Measurements from ENCODE around the gene SLC31A2. TPM values are rescaled to one million over a fixed set of nuclear protein-coding genes. Genes with fewer than 3 reads are reported as not detected.

SLC31A2 gene
- total RNA-seq, 5 donors from 2014 or later (not counting 1 experiment from before 2014, with no cell fraction given): 3.4 to 6.1 (median 4.0) TPM

- Histone ChIP-seq H3K4me3 (ENCODE audit: control insufficient read depth in 1 of 2, extremely low read depth in 1 of 2, low read length in 1 of 2) (no peak overlapping the region), H3K4me1 (ENCODE audit: control insufficient read depth in 1 of 2, extremely low read depth in 1 of 2, insufficient read depth in 2 of 2, low read length in 2 of 2) (no peaks in the 10 kb centered on the region), H3K9me3 (no peaks in the 10 kb centered on the region), H3K27ac (ENCODE audit: low read length) (no peak overlapping the region), H3K36me3 (ENCODE audit: control insufficient read depth in 2 of 2, extremely low read depth in 1 of 2, insufficient read depth in 1 of 2, low read length in 1 of 2) (no peaks in the 10 kb centered on the region), H3K27me3 (replicated peaks in 1 of 2; ENCODE audit: control insufficient read depth in 2 of 2, extremely low read depth in 1 of 2, insufficient read depth in 2 of 2, low read length in 1 of 2) (peaks cover 0 to 14% of the 10 kb centered on the region in 2 experiments)
- H3K4me3 Mint-ChIP-seq: no peak overlapping the region
- H3K27ac Mint-ChIP-seq: no peak overlapping the region
- ATAC-seq (replicated peaks in 1 of 4): no peak
- no peaks in the 10 kb centered on the region for H3K4me1 Mint-ChIP-seq
- no peaks in the 10 kb centered on the region for H3K9me3 Mint-ChIP-seq
- ChIA-PET CTCF (interaction anchor here (0.7 to 0.8 kb wide), 2 partner anchors 25 to 268 kb away, joined by 3 read pairs; partner anchors contain the start of gene SLC31A2 (in 1 of the 2)), POLR2A (no interaction called here)
- no peaks in the 10 kb centered on the region for H3K36me3 Mint-ChIP-seq
- no peak for DNase-seq
- peaks cover 31 to 33% of the 10 kb centered on the region in 2 donors for H3K27me3 Mint-ChIP-seq
- 29% methylated on average over 1 of the region's 4 CpGs for WGBS (ENCODE audit: insufficient coverage)
Measured at GRCh38 chr9:113125386-113126035, 25.3 kb upstream of the SLC31A2 start.

GRCh38 chr9:113129466-113129865 lies 21.3 kb upstream of the SLC31A2 start:
- Histone ChIP-seq H3K27me3 (replicated peaks in 1 of 2; ENCODE audit: control insufficient read depth in 2 of 2, extremely low read depth in 1 of 2, insufficient read depth in 2 of 2, low read length in 1 of 2) (peaks cover 0 to 16% of the 10 kb centered on the region in 2 experiments), H3K9me3 (no peaks in the 10 kb centered on the region), H3K4me3 (ENCODE audit: control insufficient read depth in 1 of 2, extremely low read depth in 1 of 2, low read length in 1 of 2) (no peak overlapping the region), H3K27ac (ENCODE audit: low read length) (no peak overlapping the region), H3K4me1 (ENCODE audit: control insufficient read depth in 1 of 2, extremely low read depth in 1 of 2, insufficient read depth in 2 of 2, low read length in 2 of 2) (no peaks in the 10 kb centered on the region), H3K36me3 (ENCODE audit: control insufficient read depth in 2 of 2, extremely low read depth in 1 of 2, insufficient read depth in 1 of 2, low read length in 1 of 2) (no peaks in the 10 kb centered on the region)
- Mint-ChIP-seq H3K4me1 (no peaks in the 10 kb centered on the region), H3K27ac (no peak overlapping the region), H3K9me3 (no peaks in the 10 kb centered on the region), H3K36me3 (no peaks in the 10 kb centered on the region), H3K27me3 (peaks cover 38 to 41% of the 10 kb centered on the region in 2 donors), H3K4me3 (no peak overlapping the region)
- DNase-seq: no peak
- POLR2A ChIA-PET: no interaction called here
- ATAC-seq (replicated peaks in 1 of 4): no peak
- CTCF ChIA-PET: no interaction called here

GRCh38 chr9:113129884-113130283 lies 20.9 kb upstream of the SLC31A2 start:
- Histone ChIP-seq H3K9me3 (no peaks in the 10 kb centered on the region), H3K36me3 (ENCODE audit: control insufficient read depth in 2 of 2, extremely low read depth in 1 of 2, insufficient read depth in 1 of 2, low read length in 1 of 2) (no peaks in the 10 kb centered on the region), H3K27ac (ENCODE audit: low read length) (no peak overlapping the region), H3K4me1 (ENCODE audit: control insufficient read depth in 1 of 2, extremely low read depth in 1 of 2, insufficient read depth in 2 of 2, low read length in 2 of 2) (no peaks in the 10 kb centered on the region), H3K4me3 (ENCODE audit: control insufficient read depth in 1 of 2, extremely low read depth in 1 of 2, low read length in 1 of 2) (no peak overlapping the region), H3K27me3 (replicated peaks in 1 of 2; ENCODE audit: control insufficient read depth in 2 of 2, extremely low read depth in 1 of 2, insufficient read depth in 2 of 2, low read length in 1 of 2) (peaks cover 0 to 16% of the 10 kb centered on the region in 2 experiments)
- WGBS (ENCODE audit: insufficient coverage): no CpG with 5 or more reads among the region's 4 CpGs
- Mint-ChIP-seq H3K4me1 (no peaks in the 10 kb centered on the region), H3K9me3 (no peaks in the 10 kb centered on the region), H3K27ac (no peak overlapping the region), H3K4me3 (no peak overlapping the region), H3K27me3 (peaks cover 38 to 41% of the 10 kb centered on the region in 2 donors), H3K36me3 (no peaks in the 10 kb centered on the region)
- ChIA-PET POLR2A (no interaction called here), CTCF (no interaction called here)
- DNase-seq (no peak), ATAC-seq (replicated peaks in 1 of 4) (no peak)

GRCh38 chr9:113131689-113132151 lies 19.1 kb upstream of the SLC31A2 start:
- ChIA-PET CTCF (interaction anchor here in 1 of 2 donors (1.2 kb wide), 1 partner anchor 20 kb away, joined by 3 read pairs; no protein-coding TSS in a partner anchor), POLR2A (no interaction called here)
- H3K27me3 Mint-ChIP-seq: peaks cover 32 to 40% of the 10 kb centered on the region in 2 donors
- H3K27ac Mint-ChIP-seq: no peak overlapping the region
- no peak overlapping the region for H3K4me3 ChIP-seq (ENCODE audit: control insufficient read depth in 1 of 2, extremely low read depth in 1 of 2, low read length in 1 of 2)
- H3K27ac ChIP-seq (ENCODE audit: low read length): no peak overlapping the region
- no peaks in the 10 kb centered on the region for H3K9me3 Mint-ChIP-seq
- no peak overlapping the region for H3K4me3 Mint-ChIP-seq
- WGBS (ENCODE audit: insufficient coverage): no CpG with 5 or more reads among the region's 3 CpGs
- no peaks in the 10 kb centered on the region for H3K4me1 ChIP-seq (ENCODE audit: control insufficient read depth in 1 of 2, extremely low read depth in 1 of 2, insufficient read depth in 2 of 2, low read length in 2 of 2)
- ATAC-seq (replicated peaks in 1 of 4) (no peak), DNase-seq (no peak)
- no peaks in the 10 kb centered on the region for H3K36me3 ChIP-seq (ENCODE audit: control insufficient read depth in 2 of 2, extremely low read depth in 1 of 2, insufficient read depth in 1 of 2, low read length in 1 of 2)
- no peaks in the 10 kb centered on the region for H3K9me3 ChIP-seq
- peaks cover 0 to 16% of the 10 kb centered on the region in 2 experiments for H3K27me3 ChIP-seq (replicated peaks in 1 of 2; ENCODE audit: control insufficient read depth in 2 of 2, extremely low read depth in 1 of 2, insufficient read depth in 2 of 2, low read length in 1 of 2)
- H3K36me3 Mint-ChIP-seq: no peaks in the 10 kb centered on the region
- H3K4me1 Mint-ChIP-seq: no peaks in the 10 kb centered on the region

GRCh38 chr9:113137196-113138168 lies 13.3 kb upstream of the SLC31A2 start:
- Histone ChIP-seq H3K27me3 (replicated peaks in 1 of 2; ENCODE audit: control insufficient read depth in 2 of 2, extremely low read depth in 1 of 2, insufficient read depth in 2 of 2, low read length in 1 of 2) (peaks cover 0 to 3% of the 10 kb centered on the region in 2 experiments), H3K4me3 (ENCODE audit: control insufficient read depth in 1 of 2, extremely low read depth in 1 of 2, low read length in 1 of 2) (no peak overlapping the region), H3K27ac (ENCODE audit: low read length) (no peak overlapping the region), H3K9me3 (no peaks in the 10 kb centered on the region), H3K4me1 (ENCODE audit: control insufficient read depth in 1 of 2, extremely low read depth in 1 of 2, insufficient read depth in 2 of 2, low read length in 2 of 2) (no peaks in the 10 kb centered on the region), H3K36me3 (ENCODE audit: control insufficient read depth in 2 of 2, extremely low read depth in 1 of 2, insufficient read depth in 1 of 2, low read length in 1 of 2) (no peaks in the 10 kb centered on the region)
- Mint-ChIP-seq H3K9me3 (peaks cover 5 to 13% (median 12%) of the 10 kb centered on the region in 3 donors), H3K4me1 (no peaks in the 10 kb centered on the region), H3K27ac (no peak overlapping the region), H3K27me3 (peaks cover 5 to 15% of the 10 kb centered on the region in 2 donors), H3K4me3 (no peak overlapping the region), H3K36me3 (peaks cover 5% of the 10 kb centered on the region)
- WGBS (ENCODE audit: insufficient coverage): 77% methylated on average over 4 of the region's 9 CpGs
- ChIA-PET POLR2A (no interaction called here), CTCF (interaction anchor here in 1 of 2 donors (0.6 kb wide), 1 partner anchor 979 kb away, joined by 4 read pairs; no protein-coding TSS in a partner anchor)
- ATAC-seq (replicated peaks in 1 of 4): no peak
- no peak for DNase-seq

GRCh38 chr9:113138760-113139159 lies 12.0 kb upstream of the SLC31A2 start:
- Histone ChIP-seq H3K4me3 (ENCODE audit: control insufficient read depth in 1 of 2, extremely low read depth in 1 of 2, low read length in 1 of 2) (no peak overlapping the region), H3K4me1 (ENCODE audit: control insufficient read depth in 1 of 2, extremely low read depth in 1 of 2, insufficient read depth in 2 of 2, low read length in 2 of 2) (no peaks in the 10 kb centered on the region), H3K27me3 (replicated peaks in 1 of 2; ENCODE audit: control insufficient read depth in 2 of 2, extremely low read depth in 1 of 2, insufficient read depth in 2 of 2, low read length in 1 of 2) (peaks cover 0 to 8% of the 10 kb centered on the region in 2 experiments), H3K36me3 (ENCODE audit: control insufficient read depth in 2 of 2, extremely low read depth in 1 of 2, insufficient read depth in 1 of 2, low read length in 1 of 2) (no peaks in the 10 kb centered on the region), H3K27ac (ENCODE audit: low read length) (no peak overlapping the region), H3K9me3 (peaks cover 4% of the 10 kb centered on the region)
- CTCF ChIA-PET: no interaction called here
- ATAC-seq (replicated peaks in 1 of 4): no peak
- POLR2A ChIA-PET: no interaction called here
- WGBS (ENCODE audit: insufficient coverage): no CpG with 5 or more reads among the region's 3 CpGs
- H3K36me3 Mint-ChIP-seq: peaks cover 5% of the 10 kb centered on the region
- H3K27ac Mint-ChIP-seq: no peak overlapping the region
- no peak overlapping the region for H3K4me3 Mint-ChIP-seq
- H3K4me1 Mint-ChIP-seq: no peaks in the 10 kb centered on the region
- peaks cover 10 to 17% of the 10 kb centered on the region in 2 donors for H3K27me3 Mint-ChIP-seq
- DNase-seq: no peak
- peaks cover 8 to 13% (median 12%) of the 10 kb centered on the region in 3 donors for H3K9me3 Mint-ChIP-seq

Data from T-cell (primary cell).